IPS DF 6.9 (cell line): ENCODE data around the gene CLUH.
"Not testable (repeated sequence)": the region's sequence is repeated elsewhere in the genome, so short reads cannot be mapped to it uniquely, and the experiment has no call there.

Source experiments
- DNase-seq: peaks from one replicate; pipeline ENCODE4 v3.0.0-alpha.2; 2013; ENCODE audit warnings: low read depth, low spot score
- H3K27ac ChIP-seq: one replicate; pipeline ENCODE4 v1.5.1; 2013; ENCODE audit warnings: low read length, control low read depth
- H3K27me3 ChIP-seq: 2 replicates; pipeline ENCODE4 v1.6.1; 2013; ENCODE audit warnings: mild to moderate bottlenecking, low read length; ENCODE audit not compliant: control insufficient read depth, insufficient read depth
- H3K36me3 ChIP-seq: 2 replicates; pipeline ENCODE4 v1.6.1; 2013; ENCODE audit warnings: low read length; ENCODE audit not compliant: control insufficient read depth, insufficient read depth
- H3K4me1 ChIP-seq: 2 replicates; pipeline ENCODE4 v1.6.1; 2013; ENCODE audit warnings: low read length; ENCODE audit not compliant: control insufficient read depth, insufficient read depth
- H3K4me3 ChIP-seq: 2 replicates; pipeline ENCODE4 v1.5.1; 2013; ENCODE audit warnings: mild to moderate bottlenecking, low read length
- H3K9me3 ChIP-seq: 2 replicates; pipeline ENCODE4 v1.6.1; 2013; ENCODE audit warnings: low read length, inconsistent platforms; ENCODE audit not compliant: control insufficient read depth, insufficient read depth
- WGBS: extraction: QIAGEN DNeasy Blood & Tissue Kit; methylation state at CpG from one replicate; pipeline ENCODE4 v1.1.7; 2013; ENCODE audit warnings: mixed read lengths, missing lambda C conversion rate; ENCODE audit not compliant: insufficient read length, insufficient coverage; 5-methylcytosine and 5-hydroxymethylcytosine counted together

Gene CLUH

GRCh38 chr17:2655546-2655945 is 56.0 kb downstream of the CLUH start:
- no peaks in the 10 kb centered on the region for H3K4me1 ChIP-seq
- no peak overlapping the region for H3K4me3 ChIP-seq
- no peaks in the 10 kb centered on the region for H3K27me3 ChIP-seq
- H3K27ac ChIP-seq, result no peak overlapping the region
- WGBS, result no CpG with 5 or more reads among the region's 7 CpGs
- no peaks in the 10 kb centered on the region; the same call in 1 of the 2 replicates for H3K9me3 ChIP-seq
- no peaks in the 10 kb centered on the region for H3K36me3 ChIP-seq
- no peak for DNase-seq

DNA sequence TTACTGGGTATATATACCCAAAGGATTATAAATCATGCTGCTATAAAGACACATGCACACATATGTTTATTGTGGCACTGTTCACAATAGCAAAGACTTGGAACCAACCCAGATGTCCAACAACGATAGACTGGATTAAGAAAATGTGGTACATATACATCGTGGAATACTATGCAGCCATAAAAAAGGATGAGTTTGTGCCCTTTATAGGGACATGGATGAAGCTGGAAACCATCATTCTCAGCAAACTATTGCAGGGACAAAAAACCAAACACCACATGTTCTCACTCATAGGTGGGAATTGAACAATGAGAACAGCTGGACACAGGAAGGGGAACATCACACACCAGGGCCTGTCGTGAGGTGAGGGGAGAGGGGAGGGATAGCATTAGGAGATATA is 58.7 kb downstream of the CLUH start:
- not testable (repeated sequence) for H3K4me1 ChIP-seq, H3K27ac ChIP-seq, H3K9me3 ChIP-seq, DNase-seq, H3K36me3 ChIP-seq, H3K27me3 ChIP-seq, H3K4me3 ChIP-seq
- no CpG with 5 or more reads among the region's 3 CpGs for WGBS

GRCh38 chr17:2649191-2649590 is 62.4 kb downstream of the CLUH start:
- no peak overlapping the region for H3K27ac ChIP-seq
- H3K36me3 ChIP-seq, result no peaks in the 10 kb centered on the region
- no peaks in the 10 kb centered on the region for H3K27me3 ChIP-seq
- H3K9me3 ChIP-seq, result no peaks in the 10 kb centered on the region; the same call in 1 of the 2 replicates
- no peaks in the 10 kb centered on the region for H3K4me1 ChIP-seq
- WGBS, result no CpG with 5 or more reads among the region's 11 CpGs
- no peak for DNase-seq
- H3K4me3 ChIP-seq, result no peak overlapping the region

DNA sequence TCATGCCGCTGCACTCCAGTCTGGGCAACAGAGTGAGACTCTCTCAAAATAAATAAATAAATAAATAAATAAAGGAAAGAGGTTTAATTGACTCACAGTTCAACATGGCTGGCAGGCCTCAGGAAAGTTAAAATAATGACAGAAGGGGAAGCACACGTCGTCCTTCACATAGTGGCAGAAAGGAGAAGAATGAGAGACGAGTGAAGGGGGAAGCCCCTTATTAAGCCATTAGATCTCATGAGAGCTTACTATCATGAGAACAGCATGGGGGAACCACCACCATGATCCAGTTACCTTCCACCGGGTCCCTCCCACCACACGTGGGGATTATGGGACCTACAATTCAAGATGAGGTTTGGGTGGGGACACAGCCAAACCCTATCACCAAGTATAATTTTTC is 63.6 kb downstream of the CLUH start:
- H3K4me3 ChIP-seq, result no peak overlapping the region
- DNase-seq, result no peak
- no peaks in the 10 kb centered on the region for H3K4me1 ChIP-seq
- H3K36me3 ChIP-seq, result no peaks in the 10 kb centered on the region
- no peak overlapping the region for H3K27ac ChIP-seq
- WGBS, result no CpG with 5 or more reads among the region's 6 CpGs
- H3K9me3 ChIP-seq, result no peaks in the 10 kb centered on the region; the same call in 1 of the 2 replicates
- no peaks in the 10 kb centered on the region for H3K27me3 ChIP-seq

DNA sequence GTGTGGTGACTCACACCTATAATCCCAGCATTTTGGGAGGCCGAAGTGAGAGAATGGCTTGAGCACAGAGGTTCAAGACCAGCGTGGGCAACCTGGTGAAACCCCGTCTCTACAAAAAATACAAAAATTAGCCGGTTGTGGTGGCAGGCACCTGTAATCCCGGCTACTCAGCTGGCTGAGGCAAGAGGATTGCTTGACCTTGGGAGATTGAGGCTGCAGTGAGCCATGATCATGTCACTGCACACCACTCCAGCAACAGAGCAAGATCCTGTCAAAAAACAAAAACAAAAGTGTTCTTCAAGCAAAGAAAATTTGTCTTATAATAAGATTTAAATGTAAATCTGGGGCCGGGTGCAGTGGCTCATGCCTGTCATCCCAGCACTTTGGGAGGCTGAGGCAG is 66.6 kb downstream of the CLUH start:
- H3K4me1 ChIP-seq, result no peaks in the 10 kb centered on the region
- WGBS, result no CpG with 5 or more reads among the region's 6 CpGs
- no peaks in the 10 kb centered on the region for H3K27me3 ChIP-seq
- no peak for DNase-seq
- H3K36me3 ChIP-seq, result no peaks in the 10 kb centered on the region
- no peak overlapping the region for H3K4me3 ChIP-seq
- H3K9me3 ChIP-seq, result no peaks in the 10 kb centered on the region
- H3K27ac ChIP-seq, result no peak overlapping the region
